CD4-positive, CD25-positive, alpha-beta regulatory T cell (primary cell): ENCODE results near the gene MVB12B. TPM values are rescaled to one million over a fixed set of nuclear protein-coding genes. Genes with fewer than 3 reads are reported as not detected.
A peak's percentile ranks its signal among the peaks of the same experiment; 100 is the strongest.

Experiments used
- ATAC-seq, 2 donors: fragments of 150-1000 bp; cut with Tn5 transposase; one replicate each; pipeline ENCODE4 v1.10.0; 2021; ENCODE audit warnings: low read depth in 2 of 2, moderate number of reproducible peaks in 2 of 2, moderate library complexity in 1 of 2
- DNase-seq, 3 donors: peaks; one replicate each; pipeline versions ENCODE4 v3.0.0 to v3.0.0-alpha.2; 2012 to 2022; ENCODE audit warnings: mixed read lengths in 1 of 3
- H3K27ac ChIP-seq: one replicate; pipeline ENCODE4 v1.7.0; 2013; ENCODE audit warnings: mild to moderate bottlenecking, low read length; ENCODE audit not compliant: insufficient read depth, poor library complexity, severe bottlenecking
- H3K27me3 ChIP-seq: one replicate; pipeline ENCODE4 v1.7.0; 2013; ENCODE audit warnings: low read length; ENCODE audit not compliant: control insufficient read depth, insufficient read depth
- H3K36me3 ChIP-seq: one replicate; pipeline ENCODE4 v1.7.0; 2013; ENCODE audit warnings: mild to moderate bottlenecking, low read length, moderate library complexity; ENCODE audit not compliant: control insufficient read depth, insufficient read depth
- H3K4me1 ChIP-seq: 2 replicates; pipeline ENCODE4 v1.7.0; 2013; ENCODE audit warnings: mild to moderate bottlenecking, low read length; ENCODE audit not compliant: insufficient read depth, control insufficient read depth, poor library complexity, severe bottlenecking
- H3K4me3 ChIP-seq: one replicate; pipeline ENCODE4 v1.7.0; 2013; ENCODE audit warnings: low read depth, mild to moderate bottlenecking, low read length, moderate library complexity
- H3K9me3 ChIP-seq, 2 experiments: 1 replicate in 1 of 2; 2 replicates in 1 of 2; pipeline ENCODE4 v1.7.0; 2013; ENCODE audit warnings: low read length in 2 of 2, mild to moderate bottlenecking in 1 of 2, moderate library complexity in 1 of 2; ENCODE audit not compliant: control insufficient read depth in 2 of 2
- H3K27ac Mint-ChIP-seq, 3 donors: one replicate each; pipeline ENCODE4 v1.8.0; 2020 to 2022; ENCODE audit warnings: mild to moderate bottlenecking in 3 of 3, mixed read lengths in 3 of 3, moderate library complexity in 2 of 3
- H3K27me3 Mint-ChIP-seq: one replicate; pipeline ENCODE4 v1.8.0; 2022; ENCODE audit warnings: mild to moderate bottlenecking, mixed read lengths
- H3K36me3 Mint-ChIP-seq: one replicate; pipeline ENCODE4 v1.8.0; 2020; ENCODE audit warnings: mixed read lengths
- H3K4me1 Mint-ChIP-seq, 4 donors: one replicate each; pipeline ENCODE4 v1.8.0; 2020 to 2022; ENCODE audit warnings: mixed read lengths in 4 of 4, mild to moderate bottlenecking in 1 of 4
- H3K4me3 Mint-ChIP-seq, 4 donors: one replicate each; pipeline ENCODE4 v1.8.0; 2020 to 2022; ENCODE audit warnings: mild to moderate bottlenecking in 4 of 4, mixed read lengths in 4 of 4, moderate library complexity in 3 of 4
- H3K9me3 Mint-ChIP-seq, 7 donors: one replicate each; pipeline ENCODE4 v1.8.0; 2020 to 2022; ENCODE audit warnings: mixed read lengths in 7 of 7, mild to moderate bottlenecking in 3 of 7, moderate library complexity in 2 of 7
- polyA plus RNA-seq, 4 donors: library from polyadenylated mRNA; unstranded; fragments of 300-500 nt; fragmentation: Illumina TruSeq; gene quantifications; one replicate each; pipeline ENCODE4 v1.2.3, GENCODE V29; 2021
- total RNA-seq: library from RNA; stranded (reverse); gene quantifications from one replicate; pipeline ENCODE4 v1.2.3, GENCODE V29; 2022

MVB12B gene
- total and polyA plus RNA-seq, 5 donors from 2014 or later = 0.60 to 5.1 (median 1.4) TPM

DNA sequence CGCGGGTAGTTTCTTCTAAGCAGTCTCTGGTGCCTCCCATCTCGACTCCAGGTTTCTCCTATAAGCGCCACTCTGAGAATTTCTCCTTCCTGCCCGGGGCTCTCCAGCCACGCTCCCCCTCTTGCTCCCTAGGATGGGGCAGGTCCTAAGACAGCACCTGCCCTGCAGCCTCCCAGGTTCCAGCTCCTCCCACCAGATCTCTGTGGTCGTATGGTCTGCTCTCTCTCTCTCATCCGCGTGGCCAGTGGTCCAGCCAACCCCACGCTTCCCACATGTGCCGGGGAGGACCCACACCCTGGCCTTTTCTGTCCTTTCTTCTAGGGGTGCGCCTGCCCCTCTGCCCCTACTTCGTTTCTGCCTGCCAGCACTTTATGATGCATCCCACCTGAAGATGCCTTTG is 40.5 kb downstream of the MVB12B start:
- peaks cover 0 to 13% (median 3%) of the 10 kb centered on the region in 7 donors for H3K9me3 Mint-ChIP-seq
- Histone ChIP-seq H3K27me3 (no peaks in the 10 kb centered on the region), H3K4me1 (no peaks in the 10 kb centered on the region), H3K9me3 (peaks cover 7 to 9% of the 10 kb centered on the region in 2 experiments), H3K27ac (no peak overlapping the region), H3K36me3 (no peaks in the 10 kb centered on the region), H3K4me3 (no peak overlapping the region)
- no peak for ATAC-seq
- H3K4me1 Mint-ChIP-seq = peaks cover 0 to 2% (median 0%) of the 10 kb centered on the region in 4 donors
- no peaks in the 10 kb centered on the region for H3K27me3 Mint-ChIP-seq
- no peak overlapping the region for H3K27ac Mint-ChIP-seq
- H3K4me3 Mint-ChIP-seq = peak overlapping the region in 1 of 4 donors; percentile 12
- no peak for DNase-seq
- H3K36me3 Mint-ChIP-seq = peaks cover 19% of the 10 kb centered on the region

DNA sequence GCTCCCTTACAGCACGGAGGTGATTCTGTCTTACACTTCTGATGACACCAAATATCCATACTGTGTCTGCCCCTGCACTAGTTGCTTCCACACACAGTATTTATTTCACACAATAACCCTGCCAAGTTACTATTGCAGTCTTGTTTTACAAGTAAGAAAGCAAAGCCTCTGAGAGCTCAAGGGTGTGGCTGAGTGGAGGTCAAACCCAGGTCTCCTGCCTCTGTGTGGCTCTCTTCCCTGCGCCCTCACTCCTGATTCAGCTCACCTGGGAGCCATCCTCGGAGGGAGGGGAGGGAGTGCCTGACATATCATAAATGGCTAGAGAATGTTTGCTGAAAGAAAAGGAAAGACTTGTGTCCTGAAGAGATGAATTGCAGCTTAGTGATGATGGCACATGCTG is 41.0 kb downstream of the MVB12B start:
- ATAC-seq (no peak), DNase-seq (no peak)
- Mint-ChIP-seq H3K27ac (peak overlapping the region in 2 of 3 donors; percentile 10 to 27), H3K27me3 (no peaks in the 10 kb centered on the region), H3K9me3 (peaks cover 0 to 10% (median 3%) of the 10 kb centered on the region in 7 donors), H3K36me3 (peaks cover 19% of the 10 kb centered on the region), H3K4me1 (peaks cover 0 to 2% (median 0%) of the 10 kb centered on the region in 4 donors), H3K4me3 (no peak overlapping the region)
- peaks cover 3 to 5% of the 10 kb centered on the region in 2 experiments for H3K9me3 ChIP-seq
- H3K27ac ChIP-seq = no peak overlapping the region
- no peaks in the 10 kb centered on the region for H3K36me3 ChIP-seq
- no peaks in the 10 kb centered on the region for H3K27me3 ChIP-seq
- no peaks in the 10 kb centered on the region for H3K4me1 ChIP-seq
- H3K4me3 ChIP-seq = no peak overlapping the region

DNA sequence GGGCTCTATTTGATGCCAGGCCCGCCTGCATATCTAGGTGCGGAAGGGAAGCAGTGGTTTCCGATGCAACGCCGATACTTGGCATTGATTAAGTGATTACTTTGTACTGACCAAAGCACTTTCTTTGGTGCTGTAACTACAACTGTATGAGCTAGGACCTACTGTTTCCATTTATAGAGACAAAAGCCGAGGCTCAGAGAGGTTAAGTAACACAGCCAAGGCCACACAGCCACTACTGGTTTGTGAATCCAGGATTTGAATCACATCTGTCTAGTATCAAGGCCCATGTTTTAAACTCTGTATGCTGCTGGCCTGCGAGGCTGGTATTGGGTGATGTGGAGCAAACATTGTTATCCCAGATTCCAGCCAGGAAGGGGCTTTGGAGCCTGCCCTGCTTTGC is 41.4 kb downstream of the MVB12B start:
- Histone ChIP-seq H3K4me3 (no peak overlapping the region), H3K36me3 (no peaks in the 10 kb centered on the region), H3K9me3 (peaks cover 0 to 4% of the 10 kb centered on the region in 2 experiments), H3K4me1 (no peaks in the 10 kb centered on the region), H3K27ac (no peak overlapping the region), H3K27me3 (no peaks in the 10 kb centered on the region)
- Mint-ChIP-seq H3K9me3 (peaks cover 0 to 10% (median 3%) of the 10 kb centered on the region in 7 donors), H3K36me3 (peaks cover 19% of the 10 kb centered on the region), H3K4me1 (peaks cover 0 to 2% (median 0%) of the 10 kb centered on the region in 4 donors), H3K27ac (peak overlapping the region in 1 of 3 donors; percentile 27), H3K4me3 (no peak overlapping the region), H3K27me3 (no peaks in the 10 kb centered on the region)
- ATAC-seq (no peak), DNase-seq (no peak)

DNA sequence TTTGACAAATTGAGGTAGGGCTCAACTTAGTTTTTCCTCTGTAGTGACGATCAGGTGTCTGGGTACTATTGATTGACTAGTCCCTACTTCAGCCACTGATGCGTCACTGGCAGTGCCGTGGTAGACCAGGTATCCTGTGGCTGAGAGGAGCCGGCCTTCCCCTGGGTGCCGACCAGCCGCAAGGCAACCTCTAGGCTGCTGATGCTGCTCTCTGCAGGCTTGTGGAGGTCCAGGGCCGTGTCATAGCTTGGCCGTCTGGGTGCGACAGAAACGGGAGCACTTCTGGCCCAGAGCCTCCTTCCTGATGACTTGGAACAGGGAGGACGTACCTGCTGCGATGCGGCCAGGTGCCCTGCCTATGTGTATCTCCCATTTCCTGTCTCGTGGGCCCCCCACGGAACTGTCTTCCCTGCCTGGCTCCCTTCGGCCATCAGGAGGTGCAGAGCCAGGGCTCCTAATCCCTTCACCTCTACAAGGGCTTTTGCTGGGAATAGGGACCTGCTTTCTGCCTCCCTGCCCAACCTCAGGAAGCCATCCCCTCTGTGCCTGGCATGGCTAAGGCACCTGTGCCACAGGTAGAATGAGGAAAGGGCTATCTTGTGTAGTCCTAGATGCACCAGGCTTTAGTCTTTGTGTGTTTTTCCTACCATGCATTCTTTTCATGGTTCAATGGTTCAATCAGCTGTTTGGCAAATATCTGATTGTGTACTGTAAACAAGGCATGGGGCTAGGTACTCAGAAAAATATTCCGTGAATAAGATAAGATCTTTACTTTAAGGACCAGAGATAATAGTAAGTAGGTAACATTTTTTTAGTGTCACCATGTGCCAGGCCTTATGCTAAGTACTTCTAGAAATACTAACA is 44.6 kb downstream of the MVB12B start:
- DNase-seq (no peak), ATAC-seq (no peak)
- H3K9me3 Mint-ChIP-seq = peaks cover 0 to 4% (median 0%) of the 10 kb centered on the region in 7 donors
- peaks cover 4 to 6% (median 5%) of the 10 kb centered on the region in 4 donors for H3K4me1 Mint-ChIP-seq
- H3K27ac Mint-ChIP-seq = no peak overlapping the region
- no peaks in the 10 kb centered on the region for H3K27me3 Mint-ChIP-seq
- Histone ChIP-seq H3K4me1 (no peaks in the 10 kb centered on the region), H3K27me3 (no peaks in the 10 kb centered on the region), H3K36me3 (no peaks in the 10 kb centered on the region), H3K4me3 (no peak overlapping the region), H3K9me3 (no peaks in the 10 kb centered on the region), H3K27ac (no peak overlapping the region)
- H3K36me3 Mint-ChIP-seq = peaks cover 12% of the 10 kb centered on the region
- H3K4me3 Mint-ChIP-seq = no peak overlapping the region

DNA sequence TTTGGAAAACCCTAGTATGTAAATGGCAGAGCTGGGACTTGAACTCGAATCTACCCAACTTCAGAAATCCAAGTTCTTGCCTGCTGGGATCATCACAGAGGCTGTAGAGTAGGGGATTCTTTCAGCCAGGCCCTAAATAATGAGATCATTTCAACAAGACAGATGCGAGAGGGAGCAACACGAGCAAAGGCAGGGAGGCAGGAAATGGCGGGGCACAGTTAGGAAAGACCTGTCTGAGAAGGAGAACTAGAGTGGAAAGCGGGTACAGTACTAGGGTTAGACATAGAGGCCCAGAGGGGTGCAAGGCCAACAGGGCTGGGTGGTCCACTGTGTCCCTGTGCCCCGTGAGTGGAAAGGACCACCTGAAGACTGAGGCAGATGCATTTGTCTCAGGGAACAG is 46.1 kb downstream of the MVB12B start:
- no peaks in the 10 kb centered on the region for H3K9me3 ChIP-seq
- no peaks in the 10 kb centered on the region for H3K27me3 ChIP-seq
- H3K36me3 Mint-ChIP-seq = peaks cover 3% of the 10 kb centered on the region
- no peaks in the 10 kb centered on the region for H3K36me3 ChIP-seq
- H3K4me3 Mint-ChIP-seq = no peak overlapping the region
- H3K4me1 ChIP-seq = no peaks in the 10 kb centered on the region
- H3K27ac Mint-ChIP-seq = peak overlapping the region in 1 of 3 donors; percentile 73
- peaks cover 2 to 6% (median 5%) of the 10 kb centered on the region in 4 donors for H3K4me1 Mint-ChIP-seq
- H3K27ac ChIP-seq = no peak overlapping the region
- no peak overlapping the region for H3K4me3 ChIP-seq
- no peaks in the 10 kb centered on the region for H3K27me3 Mint-ChIP-seq
- H3K9me3 Mint-ChIP-seq = no peaks in the 10 kb centered on the region
- ATAC-seq = no peak
- no peak for DNase-seq

DNA sequence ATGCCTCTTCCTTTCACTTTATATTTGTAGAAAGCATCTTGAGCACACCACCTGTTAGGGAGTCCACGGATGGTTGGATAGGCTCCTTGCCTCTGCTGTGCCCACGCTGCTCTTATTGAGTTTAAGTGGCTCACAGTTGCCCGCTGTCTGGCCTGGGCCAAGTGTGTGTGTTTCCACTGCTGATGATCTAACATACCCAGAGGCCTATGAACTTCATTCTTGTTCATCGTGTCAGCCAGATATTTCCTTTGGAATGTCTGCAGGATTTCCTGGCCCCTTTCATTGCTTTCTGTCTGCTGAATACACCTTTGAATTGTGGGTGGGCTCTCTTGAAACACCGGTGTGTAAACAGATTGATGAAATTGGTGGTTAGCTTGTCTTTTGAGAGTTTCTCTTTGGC is 46.6 kb downstream of the MVB12B start:
- Histone ChIP-seq H3K27me3 (no peaks in the 10 kb centered on the region), H3K9me3 (no peaks in the 10 kb centered on the region), H3K36me3 (no peaks in the 10 kb centered on the region), H3K4me3 (no peak overlapping the region), H3K4me1 (no peaks in the 10 kb centered on the region), H3K27ac (no peak overlapping the region)
- Mint-ChIP-seq H3K4me3 (no peak overlapping the region), H3K4me1 (peaks cover 2 to 6% (median 5%) of the 10 kb centered on the region in 4 donors), H3K27ac (no peak overlapping the region), H3K36me3 (peaks cover 3% of the 10 kb centered on the region), H3K9me3 (no peaks in the 10 kb centered on the region), H3K27me3 (no peaks in the 10 kb centered on the region)
- ATAC-seq (no peak), DNase-seq (no peak)

DNA sequence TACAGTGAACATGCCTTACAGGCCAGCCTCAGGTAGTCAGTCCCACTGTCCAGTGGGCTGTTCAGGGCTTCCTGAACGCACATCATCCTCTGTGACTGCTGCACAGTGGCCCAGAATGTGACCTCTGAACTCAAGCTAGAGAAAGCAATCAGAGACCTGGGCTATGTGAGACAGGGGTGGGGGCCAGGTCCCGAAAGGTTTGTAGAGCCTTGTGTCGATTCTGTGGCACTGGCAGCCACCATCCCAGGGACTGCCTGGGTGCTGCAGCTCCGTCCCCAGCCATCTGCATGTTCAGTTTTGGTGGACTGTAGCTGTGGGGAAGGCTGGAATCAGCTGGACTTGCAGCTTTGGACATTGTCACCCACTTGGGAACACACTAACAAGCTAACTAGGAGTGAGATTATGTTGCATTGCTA is 47.7 kb downstream of the MVB12B start:
- Histone ChIP-seq H3K36me3 (no peaks in the 10 kb centered on the region), H3K9me3 (no peaks in the 10 kb centered on the region), H3K27ac (no peak overlapping the region), H3K4me3 (no peak overlapping the region), H3K27me3 (no peaks in the 10 kb centered on the region), H3K4me1 (no peaks in the 10 kb centered on the region)
- no peaks in the 10 kb centered on the region for H3K9me3 Mint-ChIP-seq
- no peak overlapping the region for H3K4me3 Mint-ChIP-seq
- H3K4me1 Mint-ChIP-seq = peaks cover 2 to 6% (median 5%) of the 10 kb centered on the region in 4 donors
- no peak overlapping the region for H3K27ac Mint-ChIP-seq
- H3K36me3 Mint-ChIP-seq = peaks cover 3% of the 10 kb centered on the region
- H3K27me3 Mint-ChIP-seq = no peaks in the 10 kb centered on the region
- DNase-seq (no peak), ATAC-seq (no peak)

DNA sequence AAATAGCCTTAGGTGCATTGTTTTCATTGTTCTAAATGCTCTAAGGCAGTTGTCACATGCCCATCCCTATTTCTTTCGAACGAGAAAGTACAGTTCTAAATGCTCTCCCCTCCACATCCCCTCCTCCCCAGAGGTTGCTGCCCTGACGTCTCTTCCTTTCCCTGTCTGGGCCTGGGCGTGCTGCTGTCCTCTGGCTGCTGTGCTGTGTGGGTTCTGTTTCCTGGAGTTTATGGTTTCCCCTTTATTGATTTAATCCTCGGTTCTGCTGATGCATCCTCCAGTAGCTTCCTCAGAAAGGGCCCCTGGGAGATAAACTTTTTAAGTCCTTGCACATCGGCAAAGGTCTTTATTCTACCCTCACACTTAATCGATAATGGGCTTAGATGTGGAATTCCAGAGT is 48.8 kb downstream of the MVB12B start:
- H3K27me3 Mint-ChIP-seq = no peaks in the 10 kb centered on the region
- no peaks in the 10 kb centered on the region for H3K9me3 ChIP-seq
- H3K36me3 ChIP-seq = no peaks in the 10 kb centered on the region
- DNase-seq (no peak), ATAC-seq (no peak)
- H3K4me1 Mint-ChIP-seq = peaks cover 2 to 6% (median 5%) of the 10 kb centered on the region in 4 donors
- no peak overlapping the region for H3K4me3 Mint-ChIP-seq
- H3K27ac ChIP-seq = no peak overlapping the region
- peaks cover 3% of the 10 kb centered on the region for H3K36me3 Mint-ChIP-seq
- no peaks in the 10 kb centered on the region for H3K4me1 ChIP-seq
- peak overlapping the region in 1 of 3 donors; percentile 53 for H3K27ac Mint-ChIP-seq
- H3K4me3 ChIP-seq = no peak overlapping the region
- no peaks in the 10 kb centered on the region for H3K27me3 ChIP-seq
- no peaks in the 10 kb centered on the region for H3K9me3 Mint-ChIP-seq
